Mesendoderm (in vitro differentiated cells): ENCODE measurements around the gene SLC25A17. TPM values are rescaled to one million over a fixed set of nuclear protein-coding genes. Genes with fewer than 3 reads are reported as not detected.
"Not testable (repeated sequence)": the region's sequence is repeated elsewhere in the genome, so short reads cannot be mapped to it uniquely, and the experiment has no call there.

Experiments
- DNase-seq: peaks from one replicate; pipeline ENCODE4 v3.0.0; 2013
- H2AK5ac ChIP-seq: 2 replicates; pipeline ENCODE4 v1.6.1; 2013; ENCODE audit warnings: low read length, inconsistent platforms
- H2BK120ac ChIP-seq: 2 replicates; pipeline ENCODE4 v1.6.1; 2013; ENCODE audit warnings: low read depth, mild to moderate bottlenecking, low read length, moderate library complexity, mixed read lengths
- H2BK15ac ChIP-seq: replicated peaks from 2 replicates; pipeline ENCODE4 v1.6.1; 2013; ENCODE audit warnings: low read depth, mild to moderate bottlenecking, moderate library complexity
- H2BK5ac ChIP-seq: 2 replicates; pipeline ENCODE4 v1.6.1; 2013; ENCODE audit warnings: low read length, inconsistent platforms
- H3K18ac ChIP-seq: 2 replicates; pipeline ENCODE4 v1.6.1; 2013; ENCODE audit warnings: mild to moderate bottlenecking, low read length, mixed read lengths
- H3K23ac ChIP-seq: one replicate; pipeline ENCODE4 v1.6.1; 2013; ENCODE audit warnings: low read length
- H3K27ac ChIP-seq: 2 replicates; pipeline ENCODE4 v1.5.1; 2013; ENCODE audit warnings: low read depth, mild to moderate bottlenecking, inconsistent platforms, low read length, moderate library complexity
- H3K27me3 ChIP-seq: 2 replicates; pipeline ENCODE4 v1.6.1; 2013; ENCODE audit warnings: low read length, control low read depth, mild to moderate bottlenecking, inconsistent platforms; ENCODE audit not compliant: insufficient read depth, poor library complexity
- H3K36me3 ChIP-seq: 2 replicates; pipeline ENCODE4 v1.6.1; 2013; ENCODE audit warnings: low read length, inconsistent platforms; ENCODE audit not compliant: control insufficient read depth, insufficient read depth
- H3K4ac ChIP-seq: one replicate; pipeline ENCODE4 v1.6.1; 2013; ENCODE audit warnings: low read depth, mild to moderate bottlenecking, low read length, moderate library complexity
- H3K4me1 ChIP-seq: 2 replicates; pipeline ENCODE4 v1.6.1; 2013; ENCODE audit warnings: low read depth, low read length, inconsistent platforms; ENCODE audit not compliant: control insufficient read depth
- H3K4me2 ChIP-seq: 2 replicates; pipeline ENCODE4 v1.6.1; 2013; ENCODE audit warnings: low read length
- H3K4me3 ChIP-seq: 2 replicates; pipeline ENCODE4 v1.5.1; 2013; ENCODE audit warnings: mild to moderate bottlenecking, low read length
- H3K56ac ChIP-seq: one replicate; pipeline ENCODE4 v1.6.1; 2013; ENCODE audit warnings: low read length
- H3K79me1 ChIP-seq: 2 replicates; pipeline ENCODE4 v1.6.1; 2013; ENCODE audit warnings: low read length, inconsistent platforms
- H3K79me2 ChIP-seq: 2 replicates; pipeline ENCODE4 v1.6.1; 2013; ENCODE audit warnings: mild to moderate bottlenecking, low read length; ENCODE audit not compliant: control insufficient read depth, insufficient read depth
- H3K9ac ChIP-seq: 2 replicates; pipeline ENCODE4 v1.6.1; 2013; ENCODE audit warnings: low read length, inconsistent platforms
- H4K5ac ChIP-seq: one replicate; pipeline ENCODE4 v1.6.1; 2013; ENCODE audit warnings: low read length
- H4K8ac ChIP-seq: one replicate; pipeline ENCODE4 v1.6.1; 2013; ENCODE audit warnings: low read depth, mild to moderate bottlenecking, control low read depth, low read length, moderate library complexity
- WGBS: extraction: QIAGEN DNeasy Blood & Tissue Kit; methylation state at CpG from one replicate; pipeline ENCODE4 v1.1.7; 2013; ENCODE audit warnings: low lambda C conversion rate, missing lambda C conversion rate; ENCODE audit not compliant: insufficient coverage; ENCODE audit errors: extremely low coverage; 5-methylcytosine and 5-hydroxymethylcytosine counted together
- small RNA-seq: library from polyadenylated mRNA; stranded (forward); fragments of <200 nt; extraction: miRNeasy Mini kit (QIAGEN cat#:217004); gene quantifications from one replicate; pipeline ENCODE3, GENCODE V24; 2013; ENCODE audit not compliant: insufficient read depth

SLC25A17 gene

DNA sequence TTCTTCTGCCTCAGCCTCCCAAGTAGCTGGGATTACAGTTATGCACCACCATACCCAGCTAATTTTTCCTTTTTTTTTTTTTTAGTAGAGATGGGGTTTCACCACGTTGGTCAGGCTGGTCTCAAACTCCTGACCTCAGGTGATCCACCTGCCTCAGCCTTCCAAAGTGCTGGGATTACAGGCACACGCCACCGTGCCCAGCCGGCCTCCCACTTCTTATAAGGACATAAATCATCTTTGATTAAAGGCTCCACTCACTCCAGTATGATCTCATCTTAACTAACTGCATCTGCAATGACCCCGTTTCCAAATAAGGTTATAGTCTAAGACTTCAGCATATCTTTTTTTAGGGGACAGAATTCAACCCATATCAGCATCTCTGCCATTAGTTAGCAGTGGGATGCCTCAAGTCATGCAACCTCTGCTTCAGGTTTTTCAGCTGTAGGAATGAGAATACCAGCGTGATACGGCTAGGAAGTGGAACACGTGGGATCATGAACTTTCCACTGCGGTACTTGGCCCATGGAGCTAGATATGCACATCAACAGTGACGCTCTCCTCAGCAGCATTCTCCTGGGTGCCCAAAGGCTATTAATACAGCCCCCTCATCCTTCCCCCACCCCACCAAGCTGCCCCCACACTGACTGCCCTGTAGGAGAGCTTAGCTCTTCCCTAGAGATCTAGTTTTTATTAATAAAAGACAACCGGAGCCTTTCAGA lies 98.4 kb downstream of the SLC25A17 start:
- Histone ChIP-seq H3K9ac (no peak overlapping the region), H3K18ac (peak overlapping the region; percentile 29), H4K5ac (no peak overlapping the region), H3K56ac (peak overlapping the region; percentile 47), H3K4me3 (no peak overlapping the region), H4K8ac (no peak overlapping the region), H3K79me2 (no peaks in the 10 kb centered on the region), H2AK5ac (no peak overlapping the region), H3K27ac (peak overlapping the region; percentile 25), H2BK5ac (no peak overlapping the region), H3K4me1 (peaks cover 7% of the 10 kb centered on the region), H3K4me2 (no peak overlapping the region), H3K23ac (peak overlapping the region; percentile 17), H3K4ac (no peak overlapping the region), H2BK15ac (no peak overlapping the region), H3K36me3 (no peaks in the 10 kb centered on the region), H2BK120ac (peak overlapping the region; percentile 39), H3K79me1 (no peaks in the 10 kb centered on the region), H3K27me3 (no peaks in the 10 kb centered on the region)
- DNase-seq = no peak
- WGBS = no CpG with 5 or more reads among the region's 11 CpGs

DNA sequence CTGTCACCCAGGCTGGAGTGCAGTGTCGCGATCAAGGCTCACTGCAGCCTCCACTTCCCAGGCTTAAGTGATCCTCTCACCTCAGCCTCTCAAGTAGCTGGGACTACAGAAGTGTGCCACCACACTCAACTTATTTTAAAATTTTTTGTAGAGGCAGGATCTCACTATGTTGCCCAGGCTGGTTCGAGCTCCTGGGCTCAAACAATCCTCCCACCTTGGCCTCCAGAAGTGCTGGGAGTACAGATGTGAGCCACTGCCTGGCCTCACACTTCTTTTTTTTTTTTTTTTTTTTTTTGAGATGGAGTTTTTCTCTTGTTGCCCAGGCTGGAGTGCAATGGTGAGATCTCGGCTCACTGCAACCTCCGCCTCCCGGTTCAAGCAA lies 99.0 kb downstream of the SLC25A17 start:
- H3K36me3 ChIP-seq, DNase-seq, H3K27me3 ChIP-seq, H4K8ac ChIP-seq, H2BK15ac ChIP-seq, H3K79me1 ChIP-seq, H2BK120ac ChIP-seq, H3K4me1 ChIP-seq, H3K4me2 ChIP-seq, H3K56ac ChIP-seq, H3K79me2 ChIP-seq, H3K9ac ChIP-seq, H3K23ac ChIP-seq, H3K4ac ChIP-seq, H3K4me3 ChIP-seq, H2AK5ac ChIP-seq, H3K18ac ChIP-seq, H3K27ac ChIP-seq, H4K5ac ChIP-seq, H2BK5ac ChIP-seq: not testable (repeated sequence)
- WGBS = no CpG with 5 or more reads among the region's 6 CpGs

Small RNA genes within 50 kb of the gene (small RNA-seq; reads per million reads assigned to genes)
- gene JTBP1 (not detected), gene MIR4766 (5.0 reads per million, percentile 70 among the genes with 10 or more reads in this experiment)
